Hepatocyte (in vitro differentiated cells): Measurements from ENCODE around the gene ACSL3. TPM values are rescaled to one million over a fixed set of nuclear protein-coding genes. Genes with fewer than 3 reads are reported as not detected.

Experiments used
- DNase-seq: peaks from one replicate; pipeline ENCODE4 v3.0.0-alpha.2; 2016; ENCODE audit warnings: low spot score
- H2AFZ ChIP-seq: fragments of 200-600 bp; sonication (generic); 2 replicates; pipeline ENCODE4 v1.6.0; 2016; ENCODE audit warnings: antibody characterized with exemption, mild to moderate bottlenecking
- H3K27ac ChIP-seq: fragments of 200-600 bp; sonication (generic); 2 replicates; pipeline ENCODE4 v1.5.1; 2016; ENCODE audit warnings: mild to moderate bottlenecking
- H3K27me3 ChIP-seq: fragments of 200-600 bp; sonication (generic); 2 replicates; pipeline ENCODE4 v1.6.1; 2016
- H3K36me3 ChIP-seq: fragments of 200-600 bp; sonication (generic); replicated peaks from 2 replicates; pipeline ENCODE4 v1.5.1; 2016; ENCODE audit warnings: low read depth; ENCODE audit not compliant: insufficient read depth
- H3K4me1 ChIP-seq: fragments of 200-600 bp; sonication (generic); 2 replicates; pipeline ENCODE4 v1.5.1; 2016; ENCODE audit warnings: mild to moderate bottlenecking, moderate library complexity; ENCODE audit not compliant: insufficient read depth
- H3K4me2 ChIP-seq: fragments of 200-600 bp; sonication (generic); 2 replicates; pipeline ENCODE4 v1.6.0; 2016
- H3K4me3 ChIP-seq: fragments of 200-600 bp; sonication (generic); 2 replicates; pipeline ENCODE4 v1.5.1; 2016; ENCODE audit warnings: mild to moderate bottlenecking
- H3K79me2 ChIP-seq: fragments of 200-600 bp; sonication (generic); 2 replicates; pipeline ENCODE4 v1.6.0; 2017; ENCODE audit warnings: mild to moderate bottlenecking
- H3K9me2 ChIP-seq: fragments of 200-600 bp; sonication (generic); replicated peaks from 2 replicates; pipeline ENCODE4 v1.6.0; 2017; ENCODE audit warnings: mild to moderate bottlenecking; ENCODE audit not compliant: insufficient read depth
- H3K9me3 ChIP-seq: fragments of 200-600 bp; sonication (generic); 2 replicates; pipeline ENCODE4 v1.5.1; 2016; ENCODE audit warnings: low read depth, mild to moderate bottlenecking
- H4K20me1 ChIP-seq: fragments of 200-600 bp; sonication (generic); 2 replicates; pipeline ENCODE4 v1.6.0; 2016; ENCODE audit warnings: mild to moderate bottlenecking; ENCODE audit not compliant: insufficient read depth, poor library complexity, severe bottlenecking
- EZH2 ChIP-seq: fragments of 200-600 bp; sonication (generic); IDR thresholded peaks from 2 replicates; pipeline ENCODE4 v1.6.1; 2016; ENCODE audit warnings: antibody characterized with exemption, mild to moderate bottlenecking, borderline replicate concordance
- EZH2phosphoT487 ChIP-seq: fragments of 200-600 bp; sonication (generic); IDR thresholded peaks from one replicate; pipeline ENCODE4 v1.6.1; 2018; ENCODE audit warnings: antibody characterized with exemption, mild to moderate bottlenecking, low read depth, moderate library complexity; ENCODE audit not compliant: unreplicated experiment, severe bottlenecking
- WGBS: methylation state at CpG from one replicate; pipeline ENCODE4 v1.1.6; 2016; ENCODE audit warnings: low lambda C conversion rate; ENCODE audit errors: missing lambda C conversion rate; 5-methylcytosine and 5-hydroxymethylcytosine counted together
- polyA plus RNA-seq: library from polyadenylated mRNA; unstranded; fragments of >200 nt; fragmentation: Nextera tagmentation; extraction: Ambion mirVana; gene quantifications from 2 replicates; pipeline ENCODE4 v1.2.1, GENCODE V29; 2016
- total RNA-seq: library from RNA; depleted of rRNA; stranded (reverse); fragments of >200 nt; gene quantifications from 2 replicates; pipeline ENCODE4 v1.2.3, GENCODE V29; 2014
- TF ChIP-seq, protein P1 (sequence below): fragments of 200-600 bp; sonication (generic); IDR thresholded peaks from 2 replicates; pipeline ENCODE4 v1.5.1; 2016; ENCODE audit warnings: antibody characterized with exemption, mild to moderate bottlenecking; ENCODE audit not compliant: poor library complexity

The ACSL3 gene
- total and polyA plus RNA-seq, 2 experiments from 2014 or later: 82.1 to 133 TPM

DNA sequence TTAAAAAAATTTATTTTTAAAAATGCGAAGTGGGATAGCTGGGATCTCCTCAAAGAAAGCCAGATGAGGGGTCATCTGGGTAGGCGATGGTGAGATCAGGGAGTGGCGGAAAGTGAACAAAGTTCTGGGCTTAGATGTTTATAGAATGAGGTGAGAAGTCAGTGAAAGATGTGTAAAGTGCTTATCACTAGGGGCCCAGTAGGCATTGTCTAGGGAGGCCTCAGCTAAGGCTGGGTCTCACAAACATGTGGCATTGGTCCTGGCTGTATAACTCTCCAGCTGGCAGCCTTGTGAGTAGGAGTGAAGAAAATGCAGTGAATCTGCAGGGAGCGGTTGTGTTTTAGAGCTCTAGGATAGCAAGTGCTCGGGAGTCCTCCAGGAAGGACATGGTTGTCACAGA, 10.5 kb downstream of the ACSL3 start:
- Histone ChIP-seq H2AFZ (no peak overlapping the region), H4K20me1 (peaks cover 100% of the 10 kb centered on the region), H3K4me3 (no peak overlapping the region), H3K79me2 (peaks cover 100% of the 10 kb centered on the region), H3K27ac (no peak overlapping the region), H3K27me3 (no peaks in the 10 kb centered on the region), H3K4me1 (peaks cover 10% of the 10 kb centered on the region), H3K9me3 (no peaks in the 10 kb centered on the region), H3K4me2 (no peak overlapping the region), H3K36me3 (no peaks in the 10 kb centered on the region), H3K9me2 (no peaks in the 10 kb centered on the region)
- DNase-seq: no peak
- TF ChIP-seq EZH2 (no peak), EZH2phosphoT487 (no peak)
- TF ChIP-seq, protein P1, sequence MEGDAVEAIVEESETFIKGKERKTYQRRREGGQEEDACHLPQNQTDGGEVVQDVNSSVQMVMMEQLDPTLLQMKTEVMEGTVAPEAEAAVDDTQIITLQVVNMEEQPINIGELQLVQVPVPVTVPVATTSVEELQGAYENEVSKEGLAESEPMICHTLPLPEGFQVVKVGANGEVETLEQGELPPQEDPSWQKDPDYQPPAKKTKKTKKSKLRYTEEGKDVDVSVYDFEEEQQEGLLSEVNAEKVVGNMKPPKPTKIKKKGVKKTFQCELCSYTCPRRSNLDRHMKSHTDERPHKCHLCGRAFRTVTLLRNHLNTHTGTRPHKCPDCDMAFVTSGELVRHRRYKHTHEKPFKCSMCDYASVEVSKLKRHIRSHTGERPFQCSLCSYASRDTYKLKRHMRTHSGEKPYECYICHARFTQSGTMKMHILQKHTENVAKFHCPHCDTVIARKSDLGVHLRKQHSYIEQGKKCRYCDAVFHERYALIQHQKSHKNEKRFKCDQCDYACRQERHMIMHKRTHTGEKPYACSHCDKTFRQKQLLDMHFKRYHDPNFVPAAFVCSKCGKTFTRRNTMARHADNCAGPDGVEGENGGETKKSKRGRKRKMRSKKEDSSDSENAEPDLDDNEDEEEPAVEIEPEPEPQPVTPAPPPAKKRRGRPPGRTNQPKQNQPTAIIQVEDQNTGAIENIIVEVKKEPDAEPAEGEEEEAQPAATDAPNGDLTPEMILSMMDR: no peak
- WGBS: 85% methylated on average over 5 of the region's 5 CpGs

DNA sequence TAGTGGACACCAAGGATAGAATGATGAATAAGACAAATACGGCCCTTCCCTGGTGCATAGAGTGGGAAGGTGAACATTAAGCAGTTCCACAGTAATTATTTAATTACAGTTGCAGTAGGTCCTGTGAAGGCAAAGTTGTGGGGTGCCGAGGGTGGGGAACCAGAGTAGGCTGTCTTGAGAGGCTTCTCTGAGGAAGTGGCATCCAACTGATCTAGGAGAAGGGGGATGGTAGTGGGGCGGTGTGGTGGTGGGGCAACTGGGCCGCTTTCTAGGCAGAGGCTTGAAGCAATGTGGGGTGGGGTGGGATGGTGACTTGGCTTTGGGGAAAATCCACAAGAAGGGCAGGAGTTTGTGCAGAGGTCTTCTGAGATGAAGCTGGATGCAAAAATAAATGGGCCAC, 11.7 kb downstream of the ACSL3 start:
- WGBS: 96% methylated on average over 4 of the region's 4 CpGs
- TF ChIP-seq EZH2phosphoT487 (no peak), EZH2 (no peak)
- TF ChIP-seq, protein P1: no peak
- no peak for DNase-seq
- H3K79me2 ChIP-seq: peaks cover 100% of the 10 kb centered on the region
- H2AFZ ChIP-seq: no peak overlapping the region
- H3K4me1 ChIP-seq: peaks cover 10% of the 10 kb centered on the region
- no peak overlapping the region for H3K4me2 ChIP-seq
- no peak overlapping the region for H3K27ac ChIP-seq
- H3K36me3 ChIP-seq: no peaks in the 10 kb centered on the region
- H3K9me2 ChIP-seq: no peaks in the 10 kb centered on the region
- H3K27me3 ChIP-seq: no peaks in the 10 kb centered on the region
- H3K4me3 ChIP-seq: no peak overlapping the region
- no peaks in the 10 kb centered on the region for H3K9me3 ChIP-seq
- peaks cover 99% of the 10 kb centered on the region for H4K20me1 ChIP-seq

DNA sequence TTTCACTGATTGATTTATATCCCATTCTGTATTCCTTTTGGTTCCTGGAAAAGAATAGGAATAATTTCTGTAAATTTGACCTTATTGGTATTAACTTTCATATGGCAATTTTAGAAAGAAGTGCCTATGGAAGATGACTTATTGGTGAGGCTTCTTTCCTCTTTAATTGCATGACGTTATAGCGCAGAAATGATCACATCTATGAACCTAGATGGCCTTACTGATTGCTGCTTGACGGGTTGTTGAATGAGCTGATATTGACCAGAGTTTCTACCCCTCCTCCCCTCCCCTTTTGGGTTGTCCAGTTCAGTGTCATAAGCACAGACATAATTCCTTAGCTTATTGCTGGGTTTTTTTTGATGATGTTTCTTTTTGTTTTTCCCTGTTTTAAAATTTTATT, 14.6 kb downstream of the ACSL3 start:
- TF ChIP-seq EZH2: no peak
- TF ChIP-seq, protein P1: no peak
- Histone ChIP-seq H3K36me3 (no peaks in the 10 kb centered on the region), H3K27me3 (no peaks in the 10 kb centered on the region), H3K4me2 (no peak overlapping the region), H4K20me1 (peaks cover 99% of the 10 kb centered on the region), H3K27ac (no peak overlapping the region), H3K4me3 (no peak overlapping the region), H2AFZ (no peak overlapping the region), H3K4me1 (peaks cover 13% of the 10 kb centered on the region), H3K9me3 (no peaks in the 10 kb centered on the region), H3K9me2 (no peaks in the 10 kb centered on the region), H3K79me2 (peaks cover 100% of the 10 kb centered on the region)
- 74% methylated on average over 3 of the region's 3 CpGs for whole genome bisulfite sequencing
- no peak for DNase-seq

DNA sequence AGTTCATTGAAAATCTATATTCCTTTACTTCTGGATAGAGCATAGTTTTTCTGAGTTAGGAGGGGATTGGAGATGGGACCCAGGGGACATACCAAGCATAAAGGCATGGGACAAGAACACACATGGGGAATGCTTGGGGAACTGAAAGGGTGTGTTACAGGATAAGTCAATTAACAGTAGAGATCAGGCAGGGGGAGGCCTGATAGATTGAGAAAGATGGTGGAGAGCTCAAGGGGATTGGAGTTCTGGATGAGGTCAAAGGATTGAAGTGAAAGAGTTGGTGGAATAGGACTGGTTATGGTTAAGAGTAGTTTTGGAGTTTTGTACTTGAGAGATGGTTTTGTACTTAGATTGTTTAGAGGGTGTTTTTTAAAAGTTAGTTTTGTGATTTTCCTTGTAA, 16.1 kb downstream of the ACSL3 start:
- TF ChIP-seq, protein P1: no peak
- TF ChIP-seq EZH2: no peak
- TF ChIP-seq EZH2phosphoT487: no peak
- Histone ChIP-seq H2AFZ (no peak overlapping the region), H3K9me3 (no peaks in the 10 kb centered on the region), H3K27me3 (no peaks in the 10 kb centered on the region), H3K4me1 (peaks cover 7% of the 10 kb centered on the region), H3K79me2 (peaks cover 100% of the 10 kb centered on the region), H3K36me3 (no peaks in the 10 kb centered on the region), H3K27ac (no peak overlapping the region), H3K9me2 (no peaks in the 10 kb centered on the region), H4K20me1 (peaks cover 99% of the 10 kb centered on the region), H3K4me2 (no peak overlapping the region), H3K4me3 (no peak overlapping the region)
- no peak for DNase-seq
